Measurements from ENCODE around the gene THSD7B.

THSD7B gene

DNA sequence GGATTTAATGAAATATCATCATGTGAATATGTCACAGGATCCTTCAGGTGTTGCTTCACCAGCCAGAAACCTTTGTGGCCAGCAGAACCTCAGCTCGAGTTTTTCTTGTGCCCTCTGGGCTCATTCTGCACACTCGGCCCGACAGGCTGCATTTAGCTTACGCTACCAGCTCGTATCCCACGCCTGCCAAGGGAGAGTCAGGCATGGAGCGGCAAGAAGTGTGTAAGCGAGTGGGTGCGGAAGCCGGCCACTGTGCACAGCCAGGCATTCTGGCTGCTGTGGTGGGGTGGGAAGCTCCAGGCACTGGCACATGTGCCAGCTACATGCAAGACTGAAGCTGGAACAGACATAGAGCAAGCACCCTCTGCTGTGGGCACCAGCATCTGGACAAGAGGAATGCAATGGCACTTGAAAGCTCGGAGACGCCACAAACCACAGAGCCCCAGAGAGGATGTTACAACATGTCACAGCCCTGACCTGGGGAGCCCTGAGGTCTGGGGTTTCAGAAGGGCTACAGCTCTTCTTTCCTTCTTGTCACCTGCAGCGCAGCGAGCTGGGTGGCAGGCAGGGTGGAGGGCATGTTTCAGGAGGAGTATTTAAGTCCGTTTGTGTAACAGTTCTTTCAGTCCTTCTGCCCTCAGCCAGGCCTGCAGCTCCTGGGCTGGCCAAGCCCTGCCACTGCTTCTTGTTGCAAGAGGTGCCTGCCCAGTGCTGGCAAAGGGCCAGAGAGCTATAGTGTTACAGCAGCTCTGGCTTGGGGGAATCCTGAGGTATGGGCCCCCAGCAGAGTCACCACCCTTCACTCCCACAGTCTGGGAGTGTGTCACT lies 941.7 kb downstream of the THSD7B start:
- Histone ChIP-seq H3K27ac (no peak overlapping the region), H3K4me3 (no peak overlapping the region)

DNA sequence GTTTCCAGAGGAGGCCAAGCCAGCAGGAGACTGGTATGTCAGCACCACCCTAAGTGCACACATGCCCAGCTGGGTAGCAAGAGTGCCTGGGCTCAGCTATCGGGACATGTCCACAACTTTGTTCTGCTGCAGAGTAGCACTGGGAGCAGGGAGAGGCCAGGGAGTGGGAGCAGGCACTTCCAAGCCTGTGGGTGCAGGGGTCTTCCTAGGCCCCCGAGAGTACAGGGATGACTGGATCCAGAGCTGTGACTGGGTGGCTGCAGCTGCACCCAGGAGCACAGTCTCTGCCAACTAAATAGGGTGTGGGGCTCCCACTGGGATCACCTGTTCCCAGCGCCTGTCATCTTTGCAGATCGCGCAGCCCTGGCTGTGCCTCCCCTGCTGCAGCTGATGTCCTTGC lies 943.0 kb downstream of the THSD7B start:
- H3K4me3 ChIP-seq, result no peak overlapping the region
- H3K27ac ChIP-seq, result no peak overlapping the region

DNA sequence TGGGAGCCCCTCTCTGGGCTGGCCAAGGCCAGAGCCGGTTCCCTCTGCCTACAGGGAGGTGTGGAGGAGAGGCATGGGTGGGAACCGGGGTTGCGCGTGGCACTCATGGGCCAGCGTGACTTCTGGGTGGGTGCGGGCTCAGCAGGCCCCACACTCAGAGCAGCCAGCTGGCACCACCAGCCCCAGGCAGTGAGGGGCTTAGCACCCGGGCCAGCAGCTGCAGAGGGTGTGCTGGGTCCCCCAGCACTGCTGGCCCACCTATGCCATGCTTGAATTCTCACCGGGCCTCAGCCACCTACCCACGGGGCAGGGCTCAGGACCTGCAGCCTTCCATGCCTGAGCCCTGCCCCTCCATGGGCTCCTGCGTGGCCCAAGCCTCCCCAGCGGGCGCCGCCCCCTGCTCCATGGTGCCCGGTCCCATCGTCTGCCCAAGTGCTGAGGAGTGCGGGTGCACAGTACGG lies 950.4 kb downstream of the THSD7B start:
- no peak overlapping the region for H3K4me3 ChIP-seq
- no peak overlapping the region for H3K27ac ChIP-seq

DNA sequence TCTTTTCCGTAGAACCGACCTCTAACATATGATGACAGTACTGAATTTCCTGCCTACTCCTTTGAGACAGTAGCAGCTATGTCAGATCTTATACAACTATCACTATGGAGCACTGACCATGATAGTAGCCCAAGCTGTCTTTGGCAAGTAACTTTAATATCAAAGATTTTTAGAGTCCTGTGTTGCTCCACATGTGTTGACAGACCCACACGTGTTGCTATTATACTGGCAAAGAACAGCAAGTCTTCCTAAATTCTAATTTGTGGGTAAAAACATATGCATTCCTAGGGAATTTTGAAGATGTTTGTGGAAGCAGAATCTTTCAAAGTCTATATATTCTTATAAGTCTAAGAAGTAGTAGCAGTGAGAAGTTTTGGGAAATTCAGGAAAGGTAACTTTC lies 953.4 kb downstream of the THSD7B start:
- no peak overlapping the region for H3K27ac ChIP-seq
- no peak overlapping the region for H3K4me3 ChIP-seq

DNA sequence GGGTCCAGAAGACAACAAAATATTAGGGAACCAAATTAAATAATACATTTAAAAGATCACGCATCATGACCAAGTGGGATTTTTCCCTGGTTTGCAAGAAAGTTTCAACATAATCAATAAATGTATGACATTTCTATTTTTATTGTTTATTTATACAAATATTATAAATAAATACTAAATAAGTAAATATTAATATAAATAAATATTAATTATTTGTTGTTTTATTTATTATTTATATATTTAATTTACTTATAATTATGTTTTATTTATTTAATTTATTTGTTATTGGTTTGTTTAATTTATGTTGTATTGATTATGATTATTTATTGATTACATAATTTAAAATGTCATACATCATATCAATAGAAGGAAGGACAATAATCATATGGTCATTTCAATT lies 956.4 kb downstream of the THSD7B start:
- Histone ChIP-seq H3K27ac (no peak overlapping the region), H3K4me3 (no peak overlapping the region)

DNA sequence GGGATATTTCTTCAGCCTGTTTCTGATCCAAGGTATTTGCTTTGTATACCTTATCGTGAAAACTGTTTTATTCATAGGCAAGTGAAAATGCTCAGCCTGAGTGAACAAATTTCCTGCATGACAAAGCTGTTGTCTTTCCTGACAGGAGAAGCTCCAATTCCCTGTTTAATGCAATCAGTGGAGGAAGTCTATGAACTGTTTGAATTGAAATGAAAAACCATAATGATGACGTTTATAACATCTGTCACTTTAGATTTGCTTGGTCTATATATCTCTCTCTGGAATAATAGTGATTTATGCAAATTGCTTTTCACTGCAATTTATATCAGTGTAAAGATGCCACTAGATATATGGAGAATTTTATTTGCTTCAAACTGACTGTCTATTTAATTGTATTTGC lies 959.6 kb downstream of the THSD7B start:
- no peak overlapping the region for H3K27ac ChIP-seq
- H3K4me3 ChIP-seq, result no peak overlapping the region

Measured in skin epidermis (tissue), 12 donors.